Panc1 (cell line): Measurements from ENCODE around the gene FKBP1B.

ENCODE experiments used
- POLR2AphosphoS5 ChIP-seq: IDR thresholded peaks from 2 replicates; pipeline ENCODE4 v1.6.1; 2012; ENCODE audit warnings: mild to moderate bottlenecking, low read depth, low read length, moderate library complexity
- TF ChIP-seq, protein P1 (sequence below): fragments of 450-650 bp; IDR thresholded peaks from 2 replicates; pipeline ENCODE4 v1.5.1; 2017; ENCODE audit warnings: mild to moderate bottlenecking

DNA sequence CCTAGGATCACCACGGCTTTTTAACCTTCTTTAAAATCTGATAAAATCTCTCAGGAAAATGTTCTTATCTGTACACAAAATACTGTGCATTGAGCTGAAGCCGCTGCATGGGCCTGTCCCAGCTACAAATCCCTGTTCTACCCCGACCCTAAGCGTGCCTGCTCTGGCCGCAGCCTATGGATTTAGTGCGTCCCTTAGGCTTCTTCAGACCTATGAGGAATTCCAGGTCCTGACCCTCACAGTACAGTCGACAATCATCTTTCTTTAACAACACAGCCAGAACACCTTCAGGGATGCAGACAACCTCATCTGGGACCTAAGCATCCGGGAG is 1.9 kb upstream of the FKBP1B start:
- TF ChIP-seq, protein P1, sequence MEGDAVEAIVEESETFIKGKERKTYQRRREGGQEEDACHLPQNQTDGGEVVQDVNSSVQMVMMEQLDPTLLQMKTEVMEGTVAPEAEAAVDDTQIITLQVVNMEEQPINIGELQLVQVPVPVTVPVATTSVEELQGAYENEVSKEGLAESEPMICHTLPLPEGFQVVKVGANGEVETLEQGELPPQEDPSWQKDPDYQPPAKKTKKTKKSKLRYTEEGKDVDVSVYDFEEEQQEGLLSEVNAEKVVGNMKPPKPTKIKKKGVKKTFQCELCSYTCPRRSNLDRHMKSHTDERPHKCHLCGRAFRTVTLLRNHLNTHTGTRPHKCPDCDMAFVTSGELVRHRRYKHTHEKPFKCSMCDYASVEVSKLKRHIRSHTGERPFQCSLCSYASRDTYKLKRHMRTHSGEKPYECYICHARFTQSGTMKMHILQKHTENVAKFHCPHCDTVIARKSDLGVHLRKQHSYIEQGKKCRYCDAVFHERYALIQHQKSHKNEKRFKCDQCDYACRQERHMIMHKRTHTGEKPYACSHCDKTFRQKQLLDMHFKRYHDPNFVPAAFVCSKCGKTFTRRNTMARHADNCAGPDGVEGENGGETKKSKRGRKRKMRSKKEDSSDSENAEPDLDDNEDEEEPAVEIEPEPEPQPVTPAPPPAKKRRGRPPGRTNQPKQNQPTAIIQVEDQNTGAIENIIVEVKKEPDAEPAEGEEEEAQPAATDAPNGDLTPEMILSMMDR = no peak
- TF ChIP-seq POLR2AphosphoS5 = no peak
